Fibroblast of lung (primary cell): ENCODE measurements around the gene AGO1. TPM values are rescaled to one million over a fixed set of nuclear protein-coding genes. Genes with fewer than 3 reads are reported as not detected.

Experiments
- DNase-seq, 2 donors: peaks; one replicate each; pipeline versions ENCODE4 v3.0.0 to v3.0.0-alpha.2; 2010; ENCODE audit warnings: low read depth in 2 of 2
- H2AFZ ChIP-seq: 2 replicates; pipeline ENCODE4 v1.5.1; 2012; ENCODE audit warnings: low read length, control low read depth, inconsistent platforms
- H3K27ac ChIP-seq: 2 replicates; pipeline ENCODE4 v1.5.1; 2011; ENCODE audit warnings: low read length, control low read depth; ENCODE audit not compliant: insufficient read depth
- H3K27me3 ChIP-seq: 2 replicates; pipeline ENCODE4 v1.5.1; 2011; ENCODE audit warnings: mild to moderate bottlenecking, low read length; ENCODE audit not compliant: control insufficient read depth, insufficient read depth
- H3K36me3 ChIP-seq: 2 replicates; pipeline ENCODE4 v1.5.1; 2011; ENCODE audit warnings: low read length; ENCODE audit not compliant: control insufficient read depth, insufficient read depth
- H3K4me1 ChIP-seq: 2 replicates; pipeline ENCODE4 v1.5.1; 2011; ENCODE audit warnings: low read length; ENCODE audit not compliant: control insufficient read depth, insufficient read depth; ENCODE audit errors: extremely low read depth
- H3K4me2 ChIP-seq: 2 replicates; pipeline ENCODE4 v1.5.1; 2011; ENCODE audit warnings: low read length, control low read depth; ENCODE audit not compliant: insufficient read depth; ENCODE audit errors: extremely low read depth
- H3K4me3 ChIP-seq, 4 experiments: fragments of 200-600 bp in 1 of 4; sonication (generic) in 1 of 4; replicated peaks in 1 of 4; 2 replicates each; pipeline ENCODE4 v1.5.1; 2011 to 2016; ENCODE audit warnings: low read length in 4 of 4, low read depth in 3 of 4, mild to moderate bottlenecking in 3 of 4, control low read depth in 2 of 4, inconsistent platforms in 1 of 4, mixed read lengths in 1 of 4; ENCODE audit not compliant: insufficient read depth in 1 of 4; ENCODE audit errors: control extremely low read depth in 1 of 4
- H3K79me2 ChIP-seq: 2 replicates; pipeline ENCODE4 v1.5.1; 2012; ENCODE audit warnings: mild to moderate bottlenecking, low read length, inconsistent platforms; ENCODE audit not compliant: control insufficient read depth, insufficient read depth
- H3K9ac ChIP-seq: 2 replicates; pipeline ENCODE4 v1.5.1; 2011; ENCODE audit warnings: mild to moderate bottlenecking, low read length, control low read depth; ENCODE audit not compliant: insufficient read depth
- H3K9me3 ChIP-seq: 2 replicates; pipeline ENCODE4 v1.5.1; 2012; ENCODE audit warnings: low read depth, low read length; ENCODE audit not compliant: control insufficient read depth, insufficient read depth
- H4K20me1 ChIP-seq: 2 replicates; pipeline ENCODE4 v1.5.1; 2011; ENCODE audit warnings: low read length; ENCODE audit not compliant: control insufficient read depth, insufficient read depth; ENCODE audit errors: extremely low read depth
- EZH2 ChIP-seq: IDR thresholded peaks from 2 replicates; pipeline ENCODE4 v1.5.1; 2012; ENCODE audit warnings: low read length, control low read depth, mild to moderate bottlenecking; ENCODE audit errors: missing control alignments
- polyA plus RNA-seq, 2 donors: library from polyadenylated mRNA; depleted of rRNA in 1 of 2; stranded (reverse) in 1 of 2; unstranded in 1 of 2; fragments of >200 nt; gene quantifications; 2 replicates each; pipeline ENCODE4 v1.2.1, GENCODE V29; 2011 to 2012; ENCODE audit warnings: missing spikeins in 1 of 2
- total RNA-seq: library from RNA; depleted of rRNA; stranded (reverse); fragments of >200 nt; gene quantifications from 2 replicates; pipeline ENCODE4 v1.2.1, GENCODE V29; 2014
- TF ChIP-seq, protein P1 (sequence below), 2 donors: IDR thresholded peaks in 1 of 2; conservative IDR thresholded peaks in 1 of 2; 1 replicate in 1 of 2; 2 replicates in 1 of 2; pipeline ENCODE4 v1.5.1; 2011 to 2012; ENCODE audit warnings: low read length in 2 of 2, control low read depth in 1 of 2, inconsistent platforms in 1 of 2, low read depth in 1 of 2, mild to moderate bottlenecking in 1 of 2

AGO1 gene
- total and polyA plus RNA-seq, 2 donors (not counting 1 experiment from before 2014, with no cell fraction given), result 7.6 to 12.8 TPM

DNA sequence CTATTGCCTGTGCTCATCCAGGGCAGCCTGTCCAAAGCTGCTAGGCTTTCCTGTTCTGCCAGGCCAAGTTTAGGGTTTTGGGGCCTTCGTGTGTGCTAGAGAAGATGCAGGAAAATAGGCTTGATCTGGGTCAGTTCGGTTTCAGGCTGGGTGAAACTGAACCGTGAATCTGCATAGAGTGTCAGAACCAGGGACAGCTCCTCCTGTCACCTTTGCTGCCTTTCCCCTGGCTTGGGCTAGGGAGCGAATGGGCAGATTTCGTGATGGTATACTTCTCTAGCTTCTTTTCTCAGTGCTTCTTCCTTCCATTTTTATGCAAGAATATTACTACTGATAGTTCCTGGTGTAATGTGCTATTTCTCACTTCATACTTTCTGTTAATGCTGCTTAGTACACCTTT lies 6.0 kb upstream of the AGO1 start:
- H3K79me2 ChIP-seq, result no peaks in the 10 kb centered on the region
- peak in 1 of 2 donors; percentile 18 for DNase-seq
- no peak overlapping the region for H3K9ac ChIP-seq
- no peak overlapping the region for H3K27ac ChIP-seq
- H3K27me3 ChIP-seq, result no peaks in the 10 kb centered on the region
- H2AFZ ChIP-seq, result no peak overlapping the region
- H3K4me3 ChIP-seq, result no peak overlapping the region
- no peaks in the 10 kb centered on the region for H3K4me1 ChIP-seq
- H4K20me1 ChIP-seq, result no peaks in the 10 kb centered on the region
- no peak overlapping the region for H3K4me2 ChIP-seq
- H3K9me3 ChIP-seq, result no peaks in the 10 kb centered on the region
- TF ChIP-seq, protein P1, sequence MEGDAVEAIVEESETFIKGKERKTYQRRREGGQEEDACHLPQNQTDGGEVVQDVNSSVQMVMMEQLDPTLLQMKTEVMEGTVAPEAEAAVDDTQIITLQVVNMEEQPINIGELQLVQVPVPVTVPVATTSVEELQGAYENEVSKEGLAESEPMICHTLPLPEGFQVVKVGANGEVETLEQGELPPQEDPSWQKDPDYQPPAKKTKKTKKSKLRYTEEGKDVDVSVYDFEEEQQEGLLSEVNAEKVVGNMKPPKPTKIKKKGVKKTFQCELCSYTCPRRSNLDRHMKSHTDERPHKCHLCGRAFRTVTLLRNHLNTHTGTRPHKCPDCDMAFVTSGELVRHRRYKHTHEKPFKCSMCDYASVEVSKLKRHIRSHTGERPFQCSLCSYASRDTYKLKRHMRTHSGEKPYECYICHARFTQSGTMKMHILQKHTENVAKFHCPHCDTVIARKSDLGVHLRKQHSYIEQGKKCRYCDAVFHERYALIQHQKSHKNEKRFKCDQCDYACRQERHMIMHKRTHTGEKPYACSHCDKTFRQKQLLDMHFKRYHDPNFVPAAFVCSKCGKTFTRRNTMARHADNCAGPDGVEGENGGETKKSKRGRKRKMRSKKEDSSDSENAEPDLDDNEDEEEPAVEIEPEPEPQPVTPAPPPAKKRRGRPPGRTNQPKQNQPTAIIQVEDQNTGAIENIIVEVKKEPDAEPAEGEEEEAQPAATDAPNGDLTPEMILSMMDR (conservative IDR thresholded peaks at IDR 0.05 in 1 of 2, IDR thresholded peaks at IDR 0.05 in 1 of 2; ENCODE audit: low read depth in 1 of 2, low read length in 2 of 2), result no peak
- no peaks in the 10 kb centered on the region for H3K36me3 ChIP-seq

DNA sequence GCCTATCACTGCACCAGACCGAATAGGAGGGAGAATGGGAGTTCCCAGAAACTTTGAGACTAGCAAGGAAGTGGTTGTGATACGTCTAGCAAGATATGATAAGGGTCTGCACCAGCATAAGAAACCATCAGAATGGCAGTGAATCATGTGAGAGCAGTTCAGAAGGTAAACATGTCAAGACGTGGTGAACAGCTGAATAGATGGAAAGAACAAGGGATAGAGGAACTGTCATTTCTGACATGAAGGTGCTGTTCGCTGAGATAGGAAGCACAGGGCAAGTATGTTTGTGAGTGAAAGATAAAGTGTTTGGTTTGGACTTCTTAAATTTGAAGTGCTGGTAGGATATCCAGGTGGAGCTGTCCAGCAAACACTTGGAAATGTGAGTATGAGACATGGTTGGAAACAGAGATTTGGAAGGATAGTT lies 1.1 kb upstream of the AGO1 start:
- DNase-seq, result no peak
- Histone ChIP-seq H3K4me2 (no peak overlapping the region), H3K36me3 (no peaks in the 10 kb centered on the region), H3K9me3 (no peaks in the 10 kb centered on the region), H3K27ac (no peak overlapping the region), H4K20me1 (no peaks in the 10 kb centered on the region), H2AFZ (no peak overlapping the region), H3K79me2 (no peaks in the 10 kb centered on the region), H3K9ac (no peak overlapping the region), H3K4me1 (no peaks in the 10 kb centered on the region), H3K27me3 (no peaks in the 10 kb centered on the region), H3K4me3 (no peak overlapping the region)
- TF ChIP-seq, protein P1 (conservative IDR thresholded peaks at IDR 0.05 in 1 of 2, IDR thresholded peaks at IDR 0.05 in 1 of 2; ENCODE audit: low read depth in 1 of 2, low read length in 2 of 2), result no peak
- TF ChIP-seq EZH2, result no peak

DNA sequence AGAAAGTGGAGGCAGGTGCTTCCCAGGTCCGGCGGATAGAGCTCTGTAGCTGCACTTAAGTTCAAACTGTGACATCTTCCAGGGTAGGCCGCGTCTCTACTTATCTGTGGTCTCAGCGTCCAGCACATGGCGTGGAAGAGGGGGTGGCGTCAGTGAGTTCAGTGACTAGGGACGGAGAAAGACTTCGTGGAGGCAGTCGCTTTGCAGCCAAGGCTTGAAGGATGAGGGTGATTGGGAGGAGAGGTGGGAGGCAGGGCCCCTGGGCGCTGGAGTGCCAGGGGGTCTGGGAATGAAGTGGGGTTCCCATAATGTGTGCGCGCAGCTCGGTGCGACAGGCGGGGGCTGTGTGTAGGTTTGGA lies 444 bp upstream of the AGO1 start:
- Histone ChIP-seq H3K79me2 (no peaks in the 10 kb centered on the region), H4K20me1 (no peaks in the 10 kb centered on the region), H3K27me3 (no peaks in the 10 kb centered on the region), H3K4me3 (peak overlapping the region in 2 of 4 experiments; percentile 7 to 35), H2AFZ (peak overlapping the region; percentile 37), H3K9me3 (no peaks in the 10 kb centered on the region), H3K4me2 (peak overlapping the region; percentile 37), H3K27ac (no peak overlapping the region), H3K4me1 (no peaks in the 10 kb centered on the region), H3K36me3 (no peaks in the 10 kb centered on the region), H3K9ac (no peak overlapping the region)
- no peak for DNase-seq
- TF ChIP-seq, protein P1 (conservative IDR thresholded peaks at IDR 0.05 in 1 of 2, IDR thresholded peaks at IDR 0.05 in 1 of 2; ENCODE audit: low read depth in 1 of 2, low read length in 2 of 2), result no peak
- no peak for TF ChIP-seq EZH2
